ENCODE data around the gene APBA2.

The APBA2 gene

GRCh38 chr15:28935316-28935715, 49.5 kb downstream of the APBA2 start:
- no peak overlapping the region for H3K4me3 ChIP-seq (ENCODE audit: low read length)
- DNase-seq (ENCODE audit: low read depth, low spot score): no peak
- H3K27me3 ChIP-seq (ENCODE audit: control insufficient read depth, insufficient read depth, low read length): no peaks in the 10 kb centered on the region
- no CpG with 5 or more reads among the region's 6 CpGs for WGBS (ENCODE audit: insufficient coverage, insufficient read length)
- no peaks in the 10 kb centered on the region for H3K9me3 ChIP-seq (ENCODE audit: control insufficient read depth, insufficient read depth, low read length)
- peaks cover 4% of the 10 kb centered on the region; the same call in 1 of the 2 replicates for H3K4me1 ChIP-seq (ENCODE audit: control insufficient read depth, insufficient read depth, low read length)
- no peak overlapping the region for H3K27ac ChIP-seq (ENCODE audit: low read length)
- H3K36me3 ChIP-seq (ENCODE audit: control insufficient read depth, insufficient read depth, low read length): no peaks in the 10 kb centered on the region; the same call in 1 of the 2 replicates

GRCh38 chr15:28936081-28936480, 50.3 kb downstream of the APBA2 start:
- no peak overlapping the region for H3K27ac ChIP-seq (ENCODE audit: low read length)
- H3K9me3 ChIP-seq (ENCODE audit: control insufficient read depth, insufficient read depth, low read length): no peaks in the 10 kb centered on the region
- H3K27me3 ChIP-seq (ENCODE audit: control insufficient read depth, insufficient read depth, low read length): no peaks in the 10 kb centered on the region
- WGBS (ENCODE audit: insufficient coverage, insufficient read length): no CpG with 5 or more reads among the region's 8 CpGs
- no peaks in the 10 kb centered on the region; the same call in 1 of the 2 replicates for H3K36me3 ChIP-seq (ENCODE audit: control insufficient read depth, insufficient read depth, low read length)
- no peak overlapping the region for H3K4me3 ChIP-seq (ENCODE audit: low read length)
- DNase-seq (ENCODE audit: low read depth, low spot score): no peak
- H3K4me1 ChIP-seq (ENCODE audit: control insufficient read depth, insufficient read depth, low read length): peaks cover 4% of the 10 kb centered on the region; the same call in 1 of the 2 replicates

GRCh38 chr15:28936481-28936881, 50.7 kb downstream of the APBA2 start:
- H3K4me1 ChIP-seq (ENCODE audit: control insufficient read depth, insufficient read depth, low read length): peaks cover 4% of the 10 kb centered on the region; the same call in 1 of the 2 replicates
- no peaks in the 10 kb centered on the region for H3K27me3 ChIP-seq (ENCODE audit: control insufficient read depth, insufficient read depth, low read length)
- H3K9me3 ChIP-seq (ENCODE audit: control insufficient read depth, insufficient read depth, low read length): no peaks in the 10 kb centered on the region
- H3K36me3 ChIP-seq (ENCODE audit: control insufficient read depth, insufficient read depth, low read length): no peaks in the 10 kb centered on the region; the same call in 1 of the 2 replicates
- no CpG with 5 or more reads among the region's 9 CpGs for WGBS (ENCODE audit: insufficient coverage, insufficient read length)
- DNase-seq (ENCODE audit: low read depth, low spot score): no peak
- H3K27ac ChIP-seq (ENCODE audit: low read length): no peak overlapping the region
- H3K4me3 ChIP-seq (ENCODE audit: low read length): no peak overlapping the region

GRCh38 chr15:28937271-28937670, 51.5 kb downstream of the APBA2 start:
- Histone ChIP-seq H3K27me3 (ENCODE audit: control insufficient read depth, insufficient read depth, low read length) (no peaks in the 10 kb centered on the region), H3K36me3 (ENCODE audit: control insufficient read depth, insufficient read depth, low read length) (no peaks in the 10 kb centered on the region; the same call in 1 of the 2 replicates), H3K4me1 (ENCODE audit: control insufficient read depth, insufficient read depth, low read length) (peaks cover 4% of the 10 kb centered on the region; the same call in 1 of the 2 replicates), H3K4me3 (ENCODE audit: low read length) (no peak overlapping the region), H3K9me3 (ENCODE audit: control insufficient read depth, insufficient read depth, low read length) (no peaks in the 10 kb centered on the region), H3K27ac (ENCODE audit: low read length) (no peak overlapping the region)
- DNase-seq (ENCODE audit: low read depth, low spot score): no peak
- no CpG with 5 or more reads among the region's 8 CpGs for WGBS (ENCODE audit: insufficient coverage, insufficient read length)

GRCh38 chr15:28942046-28942445, 56.3 kb downstream of the APBA2 start:
- Histone ChIP-seq H3K27me3 (ENCODE audit: control insufficient read depth, insufficient read depth, low read length) (no peaks in the 10 kb centered on the region), H3K36me3 (ENCODE audit: control insufficient read depth, insufficient read depth, low read length) (no peaks in the 10 kb centered on the region; the same call in 1 of the 2 replicates), H3K9me3 (ENCODE audit: control insufficient read depth, insufficient read depth, low read length) (no peaks in the 10 kb centered on the region), H3K4me3 (ENCODE audit: low read length) (no peak overlapping the region), H3K27ac (ENCODE audit: low read length) (no peak overlapping the region), H3K4me1 (ENCODE audit: control insufficient read depth, insufficient read depth, low read length) (no peaks in the 10 kb centered on the region; the same call in 1 of the 2 replicates)
- no CpG with 5 or more reads among the region's 10 CpGs for WGBS (ENCODE audit: insufficient coverage, insufficient read length)
- DNase-seq (ENCODE audit: low read depth, low spot score): no peak

- Histone ChIP-seq H3K4me1 (ENCODE audit: control insufficient read depth, insufficient read depth, low read length) (no peaks in the 10 kb centered on the region; the same call in 1 of the 2 replicates), H3K4me3 (ENCODE audit: low read length) (no peak overlapping the region), H3K27me3 (ENCODE audit: control insufficient read depth, insufficient read depth, low read length) (no peaks in the 10 kb centered on the region), H3K27ac (ENCODE audit: low read length) (no peak overlapping the region), H3K9me3 (ENCODE audit: control insufficient read depth, insufficient read depth, low read length) (no peaks in the 10 kb centered on the region), H3K36me3 (ENCODE audit: control insufficient read depth, insufficient read depth, low read length) (no peaks in the 10 kb centered on the region; the same call in 1 of the 2 replicates)
- WGBS (ENCODE audit: insufficient coverage, insufficient read length): no CpG with 5 or more reads among the region's 15 CpGs
- DNase-seq (ENCODE audit: low read depth, low spot score): no peak
Measured at GRCh38 chr15:28942571-28942970, 56.8 kb downstream of the APBA2 start.

- H3K27me3 ChIP-seq (ENCODE audit: control insufficient read depth, insufficient read depth, low read length): no peaks in the 10 kb centered on the region
- no CpG with 5 or more reads among the region's 8 CpGs for WGBS (ENCODE audit: insufficient coverage, insufficient read length)
- H3K27ac ChIP-seq (ENCODE audit: low read length): no peak overlapping the region
- no peaks in the 10 kb centered on the region; the same call in 1 of the 2 replicates for H3K4me1 ChIP-seq (ENCODE audit: control insufficient read depth, insufficient read depth, low read length)
- H3K9me3 ChIP-seq (ENCODE audit: control insufficient read depth, insufficient read depth, low read length): no peaks in the 10 kb centered on the region
- no peaks in the 10 kb centered on the region; the same call in 1 of the 2 replicates for H3K36me3 ChIP-seq (ENCODE audit: control insufficient read depth, insufficient read depth, low read length)
- no peak overlapping the region for H3K4me3 ChIP-seq (ENCODE audit: low read length)
- DNase-seq (ENCODE audit: low read depth, low spot score): no peak
Measured at GRCh38 chr15:28943146-28943545, 57.4 kb downstream of the APBA2 start.

- H3K9me3 ChIP-seq (ENCODE audit: control insufficient read depth, insufficient read depth, low read length): no peaks in the 10 kb centered on the region
- H3K27ac ChIP-seq (ENCODE audit: low read length): no peak overlapping the region
- no peaks in the 10 kb centered on the region; the same call in 1 of the 2 replicates for H3K4me1 ChIP-seq (ENCODE audit: control insufficient read depth, insufficient read depth, low read length)
- no peak for DNase-seq (ENCODE audit: low read depth, low spot score)
- WGBS (ENCODE audit: insufficient coverage, insufficient read length): no CpG with 5 or more reads among the region's 11 CpGs
- H3K36me3 ChIP-seq (ENCODE audit: control insufficient read depth, insufficient read depth, low read length): no peaks in the 10 kb centered on the region; the same call in 1 of the 2 replicates
- no peak overlapping the region for H3K4me3 ChIP-seq (ENCODE audit: low read length)
- no peaks in the 10 kb centered on the region for H3K27me3 ChIP-seq (ENCODE audit: control insufficient read depth, insufficient read depth, low read length)
Measured at GRCh38 chr15:28943611-28944230, 57.9 kb downstream of the APBA2 start.

GRCh38 chr15:28944286-28944685, 58.5 kb downstream of the APBA2 start:
- no peak for DNase-seq (ENCODE audit: low read depth, low spot score)
- no peak overlapping the region for H3K27ac ChIP-seq (ENCODE audit: low read length)
- no peaks in the 10 kb centered on the region for H3K27me3 ChIP-seq (ENCODE audit: control insufficient read depth, insufficient read depth, low read length)
- no peaks in the 10 kb centered on the region; the same call in 1 of the 2 replicates for H3K36me3 ChIP-seq (ENCODE audit: control insufficient read depth, insufficient read depth, low read length)
- no peaks in the 10 kb centered on the region for H3K9me3 ChIP-seq (ENCODE audit: control insufficient read depth, insufficient read depth, low read length)
- H3K4me1 ChIP-seq (ENCODE audit: control insufficient read depth, insufficient read depth, low read length): no peaks in the 10 kb centered on the region; the same call in 1 of the 2 replicates
- WGBS (ENCODE audit: insufficient coverage, insufficient read length): no CpG with 5 or more reads among the region's 16 CpGs
- no peak overlapping the region for H3K4me3 ChIP-seq (ENCODE audit: low read length)

GRCh38 chr15:28944696-28945300, 59.0 kb downstream of the APBA2 start:
- Histone ChIP-seq H3K4me3 (ENCODE audit: low read length) (no peak overlapping the region), H3K9me3 (ENCODE audit: control insufficient read depth, insufficient read depth, low read length) (no peaks in the 10 kb centered on the region), H3K4me1 (ENCODE audit: control insufficient read depth, insufficient read depth, low read length) (no peaks in the 10 kb centered on the region), H3K27me3 (ENCODE audit: control insufficient read depth, insufficient read depth, low read length) (no peaks in the 10 kb centered on the region), H3K27ac (ENCODE audit: low read length) (no peak overlapping the region), H3K36me3 (ENCODE audit: control insufficient read depth, insufficient read depth, low read length) (no peaks in the 10 kb centered on the region; the same call in 1 of the 2 replicates)
- WGBS (ENCODE audit: insufficient coverage, insufficient read length): no CpG with 5 or more reads among the region's 14 CpGs
- DNase-seq (ENCODE audit: low read depth, low spot score): no peak

Measured in iPS DF 6.9 (cell line).